Measurements from ENCODE around the gene CAMTA1.
A peak's percentile ranks its signal among the peaks of the same experiment; 100 is the strongest.

DNA sequence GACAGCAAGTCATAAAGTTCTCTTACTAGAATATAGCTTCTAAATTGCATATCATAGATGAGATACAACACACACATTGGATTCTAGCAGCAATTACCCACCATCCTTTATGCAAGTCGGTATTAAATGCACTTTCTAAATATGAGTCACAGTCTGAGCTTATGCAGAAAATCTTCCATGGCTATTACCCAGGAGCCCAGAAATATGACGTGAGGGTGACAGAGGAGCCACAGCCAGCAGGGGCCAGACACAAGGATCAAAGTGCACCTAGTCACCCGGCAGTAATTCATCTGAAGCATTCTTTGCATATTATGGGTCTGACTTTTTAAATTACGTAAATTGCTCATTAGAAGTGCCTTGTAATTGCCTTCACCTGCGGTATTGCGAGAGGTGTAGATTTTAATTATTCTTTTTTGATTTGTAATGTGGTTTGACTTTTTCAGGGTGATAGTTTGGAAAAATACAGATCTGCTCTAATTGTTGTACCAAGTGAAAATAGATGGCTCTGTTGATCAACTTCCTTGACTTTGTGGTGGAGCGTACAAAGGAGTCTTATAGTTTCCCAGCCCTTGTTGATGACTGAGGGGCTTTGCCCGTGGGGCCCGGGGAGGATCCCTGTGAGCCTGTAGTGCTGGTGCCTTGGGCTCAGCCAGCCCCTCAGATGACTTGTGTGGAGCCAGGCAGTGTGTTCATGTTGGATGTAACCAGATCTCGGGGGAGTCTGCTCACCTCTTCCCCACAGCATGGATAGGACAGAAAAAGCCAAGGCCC, 515.8 kb downstream of the CAMTA1 start:
- no peak for TF ChIP-seq SNAI2 (CRISPR knock-in tag; IDR thresholded peaks at IDR 0.05)
- TF ChIP-seq ZNF8 (CRISPR knock-in tag; IDR thresholded peaks at IDR 0.05) = no peak
- TF ChIP-seq, protein P1, sequence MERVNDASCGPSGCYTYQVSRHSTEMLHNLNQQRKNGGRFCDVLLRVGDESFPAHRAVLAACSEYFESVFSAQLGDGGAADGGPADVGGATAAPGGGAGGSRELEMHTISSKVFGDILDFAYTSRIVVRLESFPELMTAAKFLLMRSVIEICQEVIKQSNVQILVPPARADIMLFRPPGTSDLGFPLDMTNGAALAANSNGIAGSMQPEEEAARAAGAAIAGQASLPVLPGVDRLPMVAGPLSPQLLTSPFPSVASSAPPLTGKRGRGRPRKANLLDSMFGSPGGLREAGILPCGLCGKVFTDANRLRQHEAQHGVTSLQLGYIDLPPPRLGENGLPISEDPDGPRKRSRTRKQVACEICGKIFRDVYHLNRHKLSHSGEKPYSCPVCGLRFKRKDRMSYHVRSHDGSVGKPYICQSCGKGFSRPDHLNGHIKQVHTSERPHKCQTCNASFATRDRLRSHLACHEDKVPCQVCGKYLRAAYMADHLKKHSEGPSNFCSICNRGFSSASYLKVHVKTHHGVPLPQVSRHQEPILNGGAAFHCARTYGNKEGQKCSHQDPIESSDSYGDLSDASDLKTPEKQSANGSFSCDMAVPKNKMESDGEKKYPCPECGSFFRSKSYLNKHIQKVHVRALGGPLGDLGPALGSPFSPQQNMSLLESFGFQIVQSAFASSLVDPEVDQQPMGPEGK (CRISPR knock-in tag; IDR thresholded peaks at IDR 0.05; ENCODE audit: borderline replicate concordance) = peak; percentile 47; the same call in 1 of the 2 replicates
- no peak for TF ChIP-seq ARNTL (CRISPR knock-in tag; IDR thresholded peaks at IDR 0.05; ENCODE audit: borderline replicate concordance, low read depth)
- no peak for TF ChIP-seq ZNF565 (CRISPR knock-in tag; conservative IDR thresholded peaks at IDR 0.05; ENCODE audit: low read depth)
- no peak for TF ChIP-seq ZFP30 (CRISPR knock-in tag; IDR thresholded peaks at IDR 0.05)
- peak; percentile 57; the same call in 1 of the 2 replicates for TF ChIP-seq TOX (CRISPR knock-in tag; IDR thresholded peaks at IDR 0.05; ENCODE audit: borderline replicate concordance)
- TF ChIP-seq, protein P2, sequence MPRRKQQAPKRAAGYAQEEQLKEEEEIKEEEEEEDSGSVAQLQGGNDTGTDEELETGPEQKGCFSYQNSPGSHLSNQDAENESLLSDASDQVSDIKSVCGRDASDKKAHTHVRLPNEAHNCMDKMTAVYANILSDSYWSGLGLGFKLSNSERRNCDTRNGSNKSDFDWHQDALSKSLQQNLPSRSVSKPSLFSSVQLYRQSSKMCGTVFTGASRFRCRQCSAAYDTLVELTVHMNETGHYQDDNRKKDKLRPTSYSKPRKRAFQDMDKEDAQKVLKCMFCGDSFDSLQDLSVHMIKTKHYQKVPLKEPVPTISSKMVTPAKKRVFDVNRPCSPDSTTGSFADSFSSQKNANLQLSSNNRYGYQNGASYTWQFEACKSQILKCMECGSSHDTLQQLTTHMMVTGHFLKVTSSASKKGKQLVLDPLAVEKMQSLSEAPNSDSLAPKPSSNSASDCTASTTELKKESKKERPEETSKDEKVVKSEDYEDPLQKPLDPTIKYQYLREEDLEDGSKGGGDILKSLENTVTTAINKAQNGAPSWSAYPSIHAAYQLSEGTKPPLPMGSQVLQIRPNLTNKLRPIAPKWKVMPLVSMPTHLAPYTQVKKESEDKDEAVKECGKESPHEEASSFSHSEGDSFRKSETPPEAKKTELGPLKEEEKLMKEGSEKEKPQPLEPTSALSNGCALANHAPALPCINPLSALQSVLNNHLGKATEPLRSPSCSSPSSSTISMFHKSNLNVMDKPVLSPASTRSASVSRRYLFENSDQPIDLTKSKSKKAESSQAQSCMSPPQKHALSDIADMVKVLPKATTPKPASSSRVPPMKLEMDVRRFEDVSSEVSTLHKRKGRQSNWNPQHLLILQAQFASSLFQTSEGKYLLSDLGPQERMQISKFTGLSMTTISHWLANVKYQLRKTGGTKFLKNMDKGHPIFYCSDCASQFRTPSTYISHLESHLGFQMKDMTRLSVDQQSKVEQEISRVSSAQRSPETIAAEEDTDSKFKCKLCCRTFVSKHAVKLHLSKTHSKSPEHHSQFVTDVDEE (CRISPR knock-in tag; IDR thresholded peaks at IDR 0.05) = no peak
- no peak for TF ChIP-seq ZC3H10 (CRISPR knock-in tag; IDR thresholded peaks at IDR 0.05)
- TF ChIP-seq RARB (CRISPR knock-in tag; IDR thresholded peaks at IDR 0.05) = no peak
- TF ChIP-seq ZFP3 (CRISPR knock-in tag; IDR thresholded peaks at IDR 0.05) = 0 out of 2 replicates have a peak, but pooled peaks have one; percentile 34
- TF ChIP-seq OSR1 (CRISPR knock-in tag; IDR thresholded peaks at IDR 0.05) = no peak
- no peak for TF ChIP-seq CSDC2 (CRISPR knock-in tag; IDR thresholded peaks at IDR 0.05)
